OCI-LY3 (cell line): ENCODE data around the gene PIRT.

Experiments used
- EZH2phosphoT487 ChIP-seq: fragments of 200-600 bp; shearing (Covaris generic); IDR thresholded peaks from 2 replicates; pipeline ENCODE4 v1.6.1; 2018; ENCODE audit warnings: antibody characterized with exemption, mixed run types, low read depth
- TF ChIP-seq, protein P1 (sequence below): fragments of 200-600, 300-600 bp; sonication (generic); IDR thresholded peaks from 2 replicates; pipeline ENCODE4 v1.5.1; 2014; ENCODE audit warnings: antibody characterized with exemption, low read length, low read depth

DNA sequence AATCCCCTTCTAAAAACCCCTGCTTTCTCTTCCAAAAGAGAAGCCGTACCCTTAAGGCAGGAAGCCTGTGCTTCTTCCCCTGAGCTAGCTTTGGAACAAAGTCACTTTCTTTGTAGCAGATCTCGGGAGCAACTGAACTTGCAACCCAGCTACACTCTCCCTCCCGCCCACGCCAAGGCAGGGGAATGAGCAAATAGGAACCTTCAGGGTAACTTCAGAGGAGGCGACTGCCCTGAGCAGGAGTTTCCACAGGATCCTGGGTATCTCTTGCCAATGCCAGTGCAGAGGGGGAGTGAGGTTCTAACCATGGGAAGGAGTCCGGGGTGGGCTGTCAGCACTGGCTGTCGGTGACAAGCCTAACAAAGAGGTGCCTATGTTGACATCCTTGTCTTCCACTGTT, 5.9 kb upstream of the PIRT start:
- TF ChIP-seq, protein P1, sequence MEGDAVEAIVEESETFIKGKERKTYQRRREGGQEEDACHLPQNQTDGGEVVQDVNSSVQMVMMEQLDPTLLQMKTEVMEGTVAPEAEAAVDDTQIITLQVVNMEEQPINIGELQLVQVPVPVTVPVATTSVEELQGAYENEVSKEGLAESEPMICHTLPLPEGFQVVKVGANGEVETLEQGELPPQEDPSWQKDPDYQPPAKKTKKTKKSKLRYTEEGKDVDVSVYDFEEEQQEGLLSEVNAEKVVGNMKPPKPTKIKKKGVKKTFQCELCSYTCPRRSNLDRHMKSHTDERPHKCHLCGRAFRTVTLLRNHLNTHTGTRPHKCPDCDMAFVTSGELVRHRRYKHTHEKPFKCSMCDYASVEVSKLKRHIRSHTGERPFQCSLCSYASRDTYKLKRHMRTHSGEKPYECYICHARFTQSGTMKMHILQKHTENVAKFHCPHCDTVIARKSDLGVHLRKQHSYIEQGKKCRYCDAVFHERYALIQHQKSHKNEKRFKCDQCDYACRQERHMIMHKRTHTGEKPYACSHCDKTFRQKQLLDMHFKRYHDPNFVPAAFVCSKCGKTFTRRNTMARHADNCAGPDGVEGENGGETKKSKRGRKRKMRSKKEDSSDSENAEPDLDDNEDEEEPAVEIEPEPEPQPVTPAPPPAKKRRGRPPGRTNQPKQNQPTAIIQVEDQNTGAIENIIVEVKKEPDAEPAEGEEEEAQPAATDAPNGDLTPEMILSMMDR: no peak
- TF ChIP-seq EZH2phosphoT487: no peak
